GM18498 (cell line): ENCODE measurements around the gene PTTG1IP.
"Not testable (repeated sequence)": the region's sequence is repeated elsewhere in the genome, so short reads cannot be mapped to it uniquely, and the experiment has no call there.

Source experiments
- ATAC-seq: cut with Tn5 transposase; IDR thresholded peaks from one replicate; pipeline ENCODE4 v1.9.1; 2021; ENCODE audit warnings: mild to moderate bottlenecking, moderate library complexity; ENCODE audit not compliant: unreplicated experiment

Gene PTTG1IP

GRCh38 chr21:44833663-44834062 is 39.8 kb downstream of the PTTG1IP start:
- ATAC-seq: no peak

GRCh38 chr21:44832516-44833255 is 40.8 kb downstream of the PTTG1IP start:
- ATAC-seq: not testable (repeated sequence)

GRCh38 chr21:44831227-44831860 is 42.1 kb downstream of the PTTG1IP start:
- ATAC-seq: no peak

GRCh38 chr21:44829507-44830092 is 43.9 kb downstream of the PTTG1IP start:
- no peak for ATAC-seq

- no peak for ATAC-seq
Measured at GRCh38 chr21:44828362-44829056, 45.0 kb downstream of the PTTG1IP start.

- ATAC-seq: no peak
Measured at GRCh38 chr21:44823179-44823660, 50.3 kb downstream of the PTTG1IP start.

- ATAC-seq: no peak
Measured at GRCh38 chr21:44822484-44823178, 50.9 kb downstream of the PTTG1IP start.

- ATAC-seq: no peak
Measured at GRCh38 chr21:44820851-44821250, 52.6 kb downstream of the PTTG1IP start.

GRCh38 chr21:44819283-44820243 is 53.9 kb downstream of the PTTG1IP start:
- ATAC-seq: no peak

GRCh38 chr21:44818640-44819011 is 54.9 kb downstream of the PTTG1IP start:
- no peak for ATAC-seq

GRCh38 chr21:44817914-44818639 is 55.4 kb downstream of the PTTG1IP start, which contains the start of gene SUMO3:
Gene SUMO3 (minus strand): TSS chr21:44818062. CDS start chr21:44817968, 94 bp downstream.
- peak; percentile 64 for ATAC-seq

GRCh38 chr21:44817506-44817880 is 56.0 kb downstream of the PTTG1IP start:
- peak; percentile 77 for ATAC-seq

- no peak for ATAC-seq
Measured at GRCh38 chr21:44816761-44817505, 56.6 kb downstream of the PTTG1IP start.

- ATAC-seq: no peak
Measured at GRCh38 chr21:44815852-44816628, 57.5 kb downstream of the PTTG1IP start.

GRCh38 chr21:44815225-44815624 is 58.3 kb downstream of the PTTG1IP start:
- ATAC-seq: no peak

GRCh38 chr21:44814498-44815023 is 58.9 kb downstream of the PTTG1IP start:
- ATAC-seq: no peak

GRCh38 chr21:44813727-44814126 is 59.8 kb downstream of the PTTG1IP start:
- ATAC-seq: no peak
